Keratinocyte (primary cell): ENCODE measurements around the gene FCER1A. TPM values are rescaled to one million over a fixed set of nuclear protein-coding genes. Genes with fewer than 3 reads are reported as not detected.

Source experiments
- DNase-seq: peaks from one replicate; pipeline ENCODE4 v3.0.0-alpha.2; 2011; ENCODE audit warnings: low read depth, missing footprints, low spot score
- FAIRE-seq: peaks from 2 replicates; lab custom pipeline; 2011; peaks lifted over from hg19 to GRCh38; lab: Jason Lieb, UNC
- H2AFZ ChIP-seq: 2 replicates; pipeline ENCODE4 v1.6.0; 2012; ENCODE audit warnings: low read length, control low read depth, inconsistent platforms; ENCODE audit not compliant: control insufficient read depth
- H3K27ac ChIP-seq: 2 replicates; pipeline ENCODE4 v1.5.1; 2011; ENCODE audit warnings: low read length; ENCODE audit not compliant: control insufficient read depth, insufficient read depth
- H3K27me3 ChIP-seq: 3 replicates; pipeline ENCODE4 v1.6.0; 2011; ENCODE audit warnings: low read length; ENCODE audit not compliant: control insufficient read depth, insufficient read depth; ENCODE audit errors: extremely low read depth
- H3K36me3 ChIP-seq, 2 experiments: 2 replicates in 1 of 2; 3 replicates in 1 of 2; pipeline ENCODE4 v1.5.1; 2011; ENCODE audit warnings: low read length in 2 of 2, mild to moderate bottlenecking in 1 of 2; ENCODE audit not compliant: control insufficient read depth in 2 of 2, insufficient read depth in 2 of 2; ENCODE audit errors: extremely low read depth in 1 of 2
- H3K4me1 ChIP-seq: 3 replicates; pipeline ENCODE4 v1.5.1; 2011; ENCODE audit warnings: low read length; ENCODE audit not compliant: control insufficient read depth, insufficient read depth; ENCODE audit errors: extremely low read depth
- H3K4me2 ChIP-seq: 3 replicates; pipeline ENCODE4 v1.6.0; 2011; ENCODE audit warnings: low read depth, low read length; ENCODE audit not compliant: control insufficient read depth, insufficient read depth; ENCODE audit errors: extremely low read depth
- H3K4me3 ChIP-seq, 3 experiments: fragments of 200-600 bp in 1 of 3; sonication (generic) in 1 of 3; 2 replicates in 2 of 3; 3 replicates in 1 of 3; pipeline ENCODE4 v1.5.1; 2011 to 2016; ENCODE audit warnings: low read length in 3 of 3, mild to moderate bottlenecking in 3 of 3, control low read depth in 2 of 3, inconsistent platforms in 1 of 3, low read depth in 1 of 3, mixed read lengths in 1 of 3, mixed run types in 1 of 3, moderate library complexity in 1 of 3; ENCODE audit not compliant: control insufficient read depth in 2 of 3, insufficient read depth in 2 of 3; ENCODE audit errors: extremely low read depth in 1 of 3
- H3K79me2 ChIP-seq: 2 replicates; pipeline ENCODE4 v1.6.0; 2012; ENCODE audit warnings: low read length; ENCODE audit not compliant: control insufficient read depth, insufficient read depth
- H3K9ac ChIP-seq: 3 replicates; pipeline ENCODE4 v1.6.0; 2011; ENCODE audit warnings: low read length; ENCODE audit not compliant: control insufficient read depth, insufficient read depth; ENCODE audit errors: extremely low read depth
- H3K9me1 ChIP-seq: 3 replicates; pipeline ENCODE4 v1.6.0; 2011; ENCODE audit warnings: low read length; ENCODE audit not compliant: control insufficient read depth, insufficient read depth; ENCODE audit errors: extremely low read depth
- H3K9me3 ChIP-seq: 2 replicates; pipeline ENCODE4 v1.5.1; 2012; ENCODE audit warnings: low read depth, low read length; ENCODE audit not compliant: control insufficient read depth
- H4K20me1 ChIP-seq: 3 replicates; pipeline ENCODE4 v1.6.0; 2011; ENCODE audit warnings: low read length; ENCODE audit not compliant: control insufficient read depth, insufficient read depth; ENCODE audit errors: extremely low read depth
- CTCF ChIP-seq, 3 experiments: IDR thresholded peaks in 1 of 3; conservative IDR thresholded peaks in 1 of 3; optimal IDR thresholded peaks in 1 of 3; 2 replicates in 2 of 3; 3 replicates in 1 of 3; pipeline versions ENCODE3 to v1.5.1; 2011; ENCODE audit warnings: low read length in 3 of 3, mild to moderate bottlenecking in 3 of 3, moderate library complexity in 2 of 3, control low read depth in 1 of 3, inconsistent platforms in 1 of 3; ENCODE audit not compliant: insufficient read depth in 2 of 3; ENCODE audit errors: extremely low read depth in 1 of 3
- EZH2 ChIP-seq: IDR thresholded peaks from one replicate; pipeline ENCODE4 v1.6.1; 2012; ENCODE audit warnings: inconsistent platforms, mild to moderate bottlenecking, low read length, moderate library complexity
- dilution Hi-C: fragments of 300-500 bp; cut with MboI; formaldehyde crosslinking; loops from one replicate; pipeline ENCODE4 v1.7.0; 2020; ENCODE audit warnings: low sequenced_read_pairs; ENCODE audit not compliant: extremely low pct_ligation_motif_present
- polyA plus RNA-seq, 5 experiments: library from polyadenylated mRNA; depleted of rRNA in 3 of 5; stranded (reverse) in 3 of 5; stranded (forward) in 1 of 5; unstranded in 1 of 5; fragments of >200 nt; gene quantifications; 1 replicate in 1 of 5; 2 replicates in 3 of 5; 3 replicates in 1 of 5; pipeline versions ENCODE4 v1.2.1 to v1.2.3, GENCODE V29; 2011 to 2012; ENCODE audit warnings: missing spikeins in 2 of 5, low read depth in 1 of 5, low replicate concordance in 1 of 5

Gene FCER1A
- polyA plus RNA-seq, 1 donor (not counting 4 experiments of a cell fraction or from before 2014, with no cell fraction given): not detected

DNA sequence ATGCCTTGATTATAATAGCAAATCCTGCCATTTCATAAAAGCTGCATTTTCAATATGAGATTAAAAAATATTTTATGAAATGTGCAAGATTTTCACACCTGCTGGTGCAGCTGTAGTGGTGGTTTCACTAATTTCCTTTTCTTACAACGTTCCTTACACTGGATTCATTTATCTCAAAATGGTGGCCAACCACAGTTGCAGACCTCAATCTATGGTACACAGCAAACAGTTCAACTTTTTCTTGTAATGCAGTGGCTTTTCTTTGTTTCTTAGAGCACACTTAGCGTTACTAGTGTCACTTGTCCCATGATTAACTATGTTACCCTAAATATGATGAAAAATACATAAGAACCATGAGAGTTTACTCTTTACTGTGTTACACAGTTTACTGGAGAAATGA lies 32.7 kb downstream of the FCER1A start:
- TF ChIP-seq EZH2 (no peak), CTCF (optimal IDR thresholded peaks at IDR 0.05 in 1 of 3, IDR thresholded peaks at IDR 0.05 in 1 of 3, conservative IDR thresholded peaks at IDR 0.05 in 1 of 3; ENCODE audit: extremely low read depth in 1 of 3, insufficient read depth in 2 of 3, low read length in 3 of 3) (no peak)
- H3K4me2 ChIP-seq: no peak overlapping the region
- H3K27me3 ChIP-seq: no peaks in the 10 kb centered on the region
- H3K79me2 ChIP-seq: no peaks in the 10 kb centered on the region
- H3K9me1 ChIP-seq: no peaks in the 10 kb centered on the region
- FAIRE-seq (no peak), DNase-seq (no peak)
- H3K4me3 ChIP-seq: no peak overlapping the region
- H2AFZ ChIP-seq: no peak overlapping the region
- no peaks in the 10 kb centered on the region for H3K9me3 ChIP-seq
- H3K9ac ChIP-seq: no peak overlapping the region
- no peak overlapping the region for H3K27ac ChIP-seq
- H3K36me3 ChIP-seq: no peaks in the 10 kb centered on the region
- H3K4me1 ChIP-seq: no peaks in the 10 kb centered on the region
- H4K20me1 ChIP-seq: no peaks in the 10 kb centered on the region
- dilution Hi-C loops: no loop called here

DNA sequence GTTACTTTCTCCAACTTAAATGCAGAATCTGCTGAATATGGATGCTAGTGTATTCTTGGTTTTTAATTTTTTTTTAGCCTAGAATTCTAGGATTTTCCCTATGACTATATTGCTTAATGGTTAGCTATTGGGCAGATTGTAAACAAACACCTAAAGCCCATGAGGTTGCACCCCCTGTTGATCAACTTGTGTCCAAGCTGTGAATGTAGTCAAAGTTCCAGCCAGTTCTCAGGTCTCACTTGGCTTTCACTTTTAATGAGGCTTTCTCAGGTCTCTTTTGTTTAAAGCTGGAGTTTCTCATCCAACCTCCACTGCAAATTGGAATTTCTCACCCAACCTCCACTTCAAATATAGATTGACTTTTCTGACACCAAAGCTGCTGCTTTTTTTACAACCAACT lies 35.9 kb downstream of the FCER1A start:
- no peaks in the 10 kb centered on the region for H3K9me1 ChIP-seq
- H3K4me3 ChIP-seq: no peak overlapping the region
- no peaks in the 10 kb centered on the region for H3K27me3 ChIP-seq
- no peak for FAIRE-seq
- TF ChIP-seq EZH2 (no peak), CTCF (optimal IDR thresholded peaks at IDR 0.05 in 1 of 3, IDR thresholded peaks at IDR 0.05 in 1 of 3, conservative IDR thresholded peaks at IDR 0.05 in 1 of 3; ENCODE audit: extremely low read depth in 1 of 3, insufficient read depth in 2 of 3, low read length in 3 of 3) (no peak)
- no peak overlapping the region for H3K27ac ChIP-seq
- H3K9ac ChIP-seq: no peak overlapping the region
- H4K20me1 ChIP-seq: no peaks in the 10 kb centered on the region
- no peaks in the 10 kb centered on the region for H3K9me3 ChIP-seq
- dilution Hi-C loops: no loop called here
- H3K36me3 ChIP-seq: no peaks in the 10 kb centered on the region
- no peaks in the 10 kb centered on the region for H3K4me1 ChIP-seq
- H3K4me2 ChIP-seq: no peak overlapping the region
- H3K79me2 ChIP-seq: no peaks in the 10 kb centered on the region
- DNase-seq: no peak
- no peak overlapping the region for H2AFZ ChIP-seq
